GM12878 (cell line): ENCODE measurements around the gene DCP1A. TPM values are rescaled to one million over a fixed set of nuclear protein-coding genes. Genes with fewer than 3 reads are reported as not detected.

Source experiments
- ATAC-seq: fragments of 200-7000 bp; cut with Tn5 transposase; 3 replicates; pipeline ENCODE4 v1.9.1; 2020; ENCODE audit warnings: mild to moderate bottlenecking, moderate library complexity
- BruUV-seq: library from RNA; stranded (reverse); fragments of 400-500 nt; replicated peaks from 2 replicates; lab custom pipeline; 2021; lab: Mats Ljungman, UMichigan
- CTCF ChIA-PET: fragments of 300-600 bp; sonication (Branson Sonifier 250); formaldehyde crosslinking; extraction: SDS; loops from one replicate; lab custom pipeline; 2021; ENCODE audit warnings: inconsistent platforms; lab: Yijun Ruan, JAX
- POLR2A ChIA-PET: fragments of 350-600 bp; formaldehyde crosslinking; extraction: SDS; loops from one replicate; lab custom pipeline; 2021; ENCODE audit warnings: inconsistent platforms; lab: Charles Lee
- RAD21 ChIA-PET: fragments of 300-600 bp; sonication (Branson Sonifier 250); formaldehyde crosslinking; loops from one replicate; lab custom pipeline; 2023; ENCODE audit warnings: antibody characterized with exemption; ENCODE audit not compliant: unreplicated experiment; lab: Charles Lee
- SMC1A ChIA-PET: fragments of 300-600 bp; sonication (Branson Sonifier 250); formaldehyde crosslinking; loops from one replicate; lab custom pipeline; 2023; ENCODE audit not compliant: unreplicated experiment, uncharacterized antibody; lab: Charles Lee
- DNase-seq: peaks from one replicate; pipeline ENCODE4 v3.0.0-alpha.2; 2011; ENCODE audit warnings: low read depth, low spot score
- FAIRE-seq: peaks from 3 replicates; lab custom pipeline; 2011; peaks lifted over from hg19 to GRCh38; lab: Jason Lieb, UNC
- H2AFZ ChIP-seq: 2 replicates; pipeline ENCODE4 v1.6.0; 2011; ENCODE audit warnings: low read depth, low read length, control low read depth; ENCODE audit not compliant: control insufficient read depth
- H3K27ac ChIP-seq: 2 replicates; pipeline ENCODE4 v1.5.1; 2011; ENCODE audit warnings: control low read depth; ENCODE audit not compliant: control insufficient read depth, insufficient read depth
- H3K27me3 ChIP-seq, 2 experiments: replicated peaks in 1 of 2; 2 replicates each; pipeline versions ENCODE4 v1.6.0 to v1.6.1; 2011; ENCODE audit warnings: low read length in 1 of 2; ENCODE audit not compliant: control insufficient read depth in 2 of 2, insufficient read depth in 2 of 2
- H3K36me3 ChIP-seq, 2 experiments: 2 replicates each; pipeline ENCODE4 v1.5.1; 2011; ENCODE audit warnings: low read length in 1 of 2; ENCODE audit not compliant: control insufficient read depth in 2 of 2, insufficient read depth in 2 of 2
- H3K4me1 ChIP-seq: 2 replicates; pipeline ENCODE4 v1.6.1; 2011; ENCODE audit warnings: mild to moderate bottlenecking, low read length, moderate library complexity, mixed read lengths; ENCODE audit not compliant: control insufficient read depth, insufficient read depth
- H3K4me2 ChIP-seq: 2 replicates; pipeline ENCODE4 v1.6.0; 2011; ENCODE audit warnings: control low read depth; ENCODE audit not compliant: control insufficient read depth, insufficient read depth
- H3K4me3 ChIP-seq: fragments of 200-600 bp; sonication (generic); 2 replicates; pipeline ENCODE4 v1.5.1; 2016
- H3K79me2 ChIP-seq: 2 replicates; pipeline ENCODE4 v1.6.0; 2011; ENCODE audit warnings: low read length; ENCODE audit not compliant: control insufficient read depth, insufficient read depth
- H3K9ac ChIP-seq: 2 replicates; pipeline ENCODE4 v1.8.0; 2011; ENCODE audit warnings: low read length, control low read depth, mixed read lengths; ENCODE audit not compliant: control insufficient read depth, insufficient read depth
- H3K9me3 ChIP-seq: replicated peaks from 3 replicates; pipeline ENCODE4 v1.5.1; 2011; ENCODE audit warnings: mild to moderate bottlenecking, low read length; ENCODE audit not compliant: control insufficient read depth, insufficient read depth
- H4K20me1 ChIP-seq: 2 replicates; pipeline ENCODE4 v1.6.0; 2011; ENCODE audit not compliant: control insufficient read depth, insufficient read depth
- BACH1 ChIP-seq: fragments of 450-650 bp; IDR thresholded peaks from 2 replicates; pipeline ENCODE4 v1.6.1; 2017; ENCODE audit warnings: mild to moderate bottlenecking, borderline replicate concordance
- BRCA1 ChIP-seq: IDR thresholded peaks from 2 replicates; pipeline ENCODE4 v1.6.1; 2011; ENCODE audit warnings: low read depth, low read length, improper control_type of control experiment
- EGR1 ChIP-seq, 2 experiments: IDR thresholded peaks; 1 replicate in 1 of 2; 2 replicates in 1 of 2; pipeline ENCODE4 v1.6.1; 2011 to 2012; ENCODE audit warnings: low read depth in 2 of 2, low read length in 2 of 2, borderline replicate concordance in 1 of 2, mild to moderate bottlenecking in 1 of 2, moderate library complexity in 1 of 2
- FOXK2 ChIP-seq: fragments of 450-650 bp; IDR thresholded peaks from 2 replicates; pipeline ENCODE4 v1.6.1; 2017; ENCODE audit warnings: mild to moderate bottlenecking, moderate library complexity
- IKZF2 ChIP-seq, 2 experiments: fragments of 450-650 bp; IDR thresholded peaks; 2 replicates each; pipeline ENCODE4 v1.6.1; 2017; ENCODE audit warnings: mild to moderate bottlenecking in 2 of 2, moderate library complexity in 2 of 2
- KAT2A ChIP-seq: conservative IDR thresholded peaks from 2 replicates; pipeline ENCODE4 v1.6.1; 2011; ENCODE audit warnings: low read depth, low read length; ENCODE audit not compliant: control insufficient read depth
- MXI1 ChIP-seq: fragments of 150-350 bp; IDR thresholded peaks from 2 replicates; pipeline ENCODE4 v1.6.1; 2011; ENCODE audit warnings: low read depth, mild to moderate bottlenecking, inconsistent platforms, low read length, improper control_type of control experiment
- POLR2A ChIP-seq: IDR thresholded peaks from 2 replicates; pipeline ENCODE4 v1.6.1; 2011; ENCODE audit warnings: low read depth, mild to moderate bottlenecking, low read length
- POLR2AphosphoS5 ChIP-seq: IDR thresholded peaks from 2 replicates; pipeline ENCODE4 v1.6.1; 2011; ENCODE audit warnings: mild to moderate bottlenecking, low read length, inconsistent platforms
- RELA ChIP-seq: fragments of 450-650 bp; IDR thresholded peaks from 2 replicates; pipeline ENCODE4 v1.8.0; 2014; ENCODE audit warnings: borderline replicate concordance; ENCODE audit not compliant: partially characterized antibody
- ZBED1 ChIP-seq: IDR thresholded peaks from 2 replicates; pipeline ENCODE4 v1.6.1; 2016; ENCODE audit warnings: borderline replicate concordance
- WGBS: methylation state at CpG from one replicate; pipeline ENCODE4 v1.1.6; 2016; ENCODE audit warnings: low lambda C conversion rate; ENCODE audit not compliant: insufficient replicate concordance, insufficient coverage; ENCODE audit errors: missing lambda C conversion rate; 5-methylcytosine and 5-hydroxymethylcytosine counted together
- in situ Hi-C: fragments of 300-500 bp; cut with MboI; formaldehyde crosslinking; loops from 9 replicates; pipeline ENCODE4 v1.14.3; 2018; ENCODE audit warnings: mixed read lengths
- intact Hi-C: fragments of 100-400 bp; cut with micrococcal nuclease; formaldehyde crosslinking; loops from one replicate; pipeline ENCODE4 v1.14.2; 2022; ENCODE audit not compliant: unreplicated experiment
- polyA plus RNA-seq, 11 experiments: library from polyadenylated mRNA; depleted of rRNA in 4 of 11; unstranded in 6 of 11; stranded (reverse) in 5 of 11; fragments of >200 nt; fragmentation: Nextera tagmentation in 4 of 11; fragmentation: Illumina TruSeq in 1 of 11; extraction: Ambion mirVana in 4 of 11; extraction: Trizol in 1 of 11; gene quantifications; 1 replicate in 1 of 11; 2 replicates in 10 of 11; pipeline versions ENCODE4 v1.2.1 to v1.2.3, GENCODE V29; 2011 to 2016; ENCODE audit warnings: inconsistent platforms in 2 of 11, missing spikeins in 2 of 11, low read depth in 1 of 11
- total RNA-seq, 4 experiments: library from RNA; depleted of rRNA in 3 of 4; stranded (reverse); fragments of >200 nt in 3 of 4; fragmentation: Illumina TruSeq in 1 of 4; extraction: Trizol in 1 of 4; gene quantifications; 2 replicates each; pipeline versions ENCODE4 v1.2.1 to v1.2.3, GENCODE V29; 2013 to 2021
- TF ChIP-seq, protein P1 (sequence below): fragments of 150-350 bp; IDR thresholded peaks from 2 replicates; pipeline ENCODE4 v1.6.1; 2014; ENCODE audit warnings: mild to moderate bottlenecking, low read depth, low read length
- TF ChIP-seq, protein P2 (sequence below): fragments of 450-650 bp; formaldehyde crosslinking; IDR thresholded peaks from 2 replicates; pipeline ENCODE4 v1.4.0; 2020; ENCODE audit warnings: mild to moderate bottlenecking, moderate library complexity

DCP1A gene
- total and polyA plus RNA-seq, 10 of the 15 experiments (the other 5 are each of a cell fraction or from before 2014, with no cell fraction given) = 12.5 to 34.6 (median 16.3) TPM

DNA sequence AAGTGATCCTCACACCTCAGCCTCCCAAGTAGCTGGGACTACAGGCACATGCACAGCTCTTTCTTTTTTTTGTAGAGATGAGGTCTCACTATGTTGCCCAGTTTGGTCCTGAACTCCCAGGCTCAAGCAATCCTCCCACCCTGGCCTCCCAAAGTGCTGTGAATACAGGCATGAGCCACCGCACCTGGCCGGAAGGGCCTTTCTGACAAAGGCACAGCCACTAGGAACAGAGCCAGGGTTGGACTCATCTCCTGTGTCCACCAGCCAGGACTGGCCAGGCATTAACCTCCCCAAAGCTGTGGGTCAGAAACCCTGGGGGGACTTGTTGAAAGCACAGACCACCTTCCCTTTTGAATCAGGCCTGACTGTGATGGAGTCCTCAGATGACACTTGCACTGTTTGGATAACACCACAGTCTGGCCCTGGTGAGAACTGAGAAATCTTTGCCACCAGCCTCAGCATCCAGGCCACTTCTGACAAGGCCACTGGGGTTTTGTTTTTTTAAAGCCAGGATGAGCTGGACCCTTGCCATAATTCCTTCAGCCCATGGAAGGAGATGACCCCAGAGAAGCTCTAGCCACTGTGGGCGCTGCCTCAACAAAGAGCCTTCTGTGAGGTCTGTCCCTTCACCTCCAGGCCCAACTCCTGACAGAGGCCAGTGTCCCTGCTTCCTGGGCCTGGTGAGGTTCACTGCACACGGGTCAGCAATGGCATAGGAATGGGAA, 96.3 kb downstream of the DCP1A start:
- DNase-seq = no peak
- no peak for FAIRE-seq
- peaks cover 29% of the 10 kb centered on the region for H3K4me1 ChIP-seq
- TF ChIP-seq, protein P1, sequence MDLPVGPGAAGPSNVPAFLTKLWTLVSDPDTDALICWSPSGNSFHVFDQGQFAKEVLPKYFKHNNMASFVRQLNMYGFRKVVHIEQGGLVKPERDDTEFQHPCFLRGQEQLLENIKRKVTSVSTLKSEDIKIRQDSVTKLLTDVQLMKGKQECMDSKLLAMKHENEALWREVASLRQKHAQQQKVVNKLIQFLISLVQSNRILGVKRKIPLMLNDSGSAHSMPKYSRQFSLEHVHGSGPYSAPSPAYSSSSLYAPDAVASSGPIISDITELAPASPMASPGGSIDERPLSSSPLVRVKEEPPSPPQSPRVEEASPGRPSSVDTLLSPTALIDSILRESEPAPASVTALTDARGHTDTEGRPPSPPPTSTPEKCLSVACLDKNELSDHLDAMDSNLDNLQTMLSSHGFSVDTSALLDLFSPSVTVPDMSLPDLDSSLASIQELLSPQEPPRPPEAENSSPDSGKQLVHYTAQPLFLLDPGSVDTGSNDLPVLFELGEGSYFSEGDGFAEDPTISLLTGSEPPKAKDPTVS = no peak
- TF ChIP-seq IKZF2 (IDR thresholded peaks at IDR 0.05) (no peak), POLR2A (no peak), POLR2AphosphoS5 (no peak), KAT2A (no peak), MXI1 (no peak), BRCA1 (no peak), RELA (no peak), ZBED1 (no peak), EGR1 (IDR thresholded peaks at IDR 0.05; ENCODE audit: borderline replicate concordance in 1 of 2, low read depth in 2 of 2, low read length in 2 of 2) (no peak), BACH1 (no peak), FOXK2 (no peak)
- TF ChIP-seq, protein P2, sequence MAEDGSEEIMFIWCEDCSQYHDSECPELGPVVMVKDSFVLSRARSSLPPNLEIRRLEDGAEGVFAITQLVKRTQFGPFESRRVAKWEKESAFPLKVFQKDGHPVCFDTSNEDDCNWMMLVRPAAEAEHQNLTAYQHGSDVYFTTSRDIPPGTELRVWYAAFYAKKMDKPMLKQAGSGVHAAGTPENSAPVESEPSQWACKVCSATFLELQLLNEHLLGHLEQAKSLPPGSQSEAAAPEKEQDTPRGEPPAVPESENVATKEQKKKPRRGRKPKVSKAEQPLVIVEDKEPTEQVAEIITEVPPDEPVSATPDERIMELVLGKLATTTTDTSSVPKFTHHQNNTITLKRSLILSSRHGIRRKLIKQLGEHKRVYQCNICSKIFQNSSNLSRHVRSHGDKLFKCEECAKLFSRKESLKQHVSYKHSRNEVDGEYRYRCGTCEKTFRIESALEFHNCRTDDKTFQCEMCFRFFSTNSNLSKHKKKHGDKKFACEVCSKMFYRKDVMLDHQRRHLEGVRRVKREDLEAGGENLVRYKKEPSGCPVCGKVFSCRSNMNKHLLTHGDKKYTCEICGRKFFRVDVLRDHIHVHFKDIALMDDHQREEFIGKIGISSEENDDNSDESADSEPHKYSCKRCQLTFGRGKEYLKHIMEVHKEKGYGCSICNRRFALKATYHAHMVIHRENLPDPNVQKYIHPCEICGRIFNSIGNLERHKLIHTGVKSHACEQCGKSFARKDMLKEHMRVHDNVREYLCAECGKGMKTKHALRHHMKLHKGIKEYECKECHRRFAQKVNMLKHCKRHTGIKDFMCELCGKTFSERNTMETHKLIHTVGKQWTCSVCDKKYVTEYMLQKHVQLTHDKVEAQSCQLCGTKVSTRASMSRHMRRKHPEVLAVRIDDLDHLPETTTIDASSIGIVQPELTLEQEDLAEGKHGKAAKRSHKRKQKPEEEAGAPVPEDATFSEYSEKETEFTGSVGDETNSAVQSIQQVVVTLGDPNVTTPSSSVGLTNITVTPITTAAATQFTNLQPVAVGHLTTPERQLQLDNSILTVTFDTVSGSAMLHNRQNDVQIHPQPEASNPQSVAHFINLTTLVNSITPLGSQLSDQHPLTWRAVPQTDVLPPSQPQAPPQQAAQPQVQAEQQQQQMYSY (CRISPR knock-in tag) = no peak
- in situ Hi-C loops (no loop called here), intact Hi-C loops (no loop called here)
- H4K20me1 ChIP-seq = peaks cover 11% of the 10 kb centered on the region
- SMC1A ChIA-PET = interaction anchor here (0.7 to 1.5 kb wide), 2 partner anchors 30 to 36 kb away, joined by 3 to 6 read pairs; no protein-coding TSS in a partner anchor
- peaks cover 88% of the 10 kb centered on the region for H3K79me2 ChIP-seq
- RAD21 ChIA-PET = no interaction called here
- no TSS peak for BruUV-seq
- H3K4me3 ChIP-seq = 0 out of 2 replicates have a peak overlapping the region, but pooled peaks have one; percentile 92
- no peak overlapping the region; the same call in 1 of the 2 replicates for H3K27ac ChIP-seq
- WGBS = 75% methylated on average over 4 of the region's 4 CpGs
- ATAC-seq = no peak
- no peaks in the 10 kb centered on the region for H3K36me3 ChIP-seq
- H3K9ac ChIP-seq = no peak overlapping the region
- CTCF ChIA-PET = interaction anchor here (0.5 to 1.1 kb wide), 3 partner anchors 117 to 567 kb away, joined by 3 read pairs; no protein-coding TSS in a partner anchor
- H3K4me2 ChIP-seq = peak overlapping the region; percentile 10; the same call in 1 of the 2 replicates
- POLR2A ChIA-PET = no interaction called here
- no peaks in the 10 kb centered on the region for H3K9me3 ChIP-seq
- no peak overlapping the region for H2AFZ ChIP-seq
- H3K27me3 ChIP-seq = no peaks in the 10 kb centered on the region
